AG04449 (cell line): ENCODE measurements around the gene PAK2.
"Not testable (repeated sequence)": the region's sequence is repeated elsewhere in the genome, so short reads cannot be mapped to it uniquely, and the experiment has no call there.

Experiments used
- CTCF ChIA-PET: fragments of 350-600 bp; formaldehyde crosslinking; extraction: SDS; loops from one replicate; lab custom pipeline; 2021; ENCODE audit warnings: antibody characterized with exemption; lab: Yijun Ruan, JAX
- POLR2A ChIA-PET: fragments of 400-600, 350-600 bp; formaldehyde crosslinking; extraction: SDS; loops from one replicate; lab custom pipeline; 2020; ENCODE audit warnings: antibody characterized with exemption, inconsistent platforms; lab: Yijun Ruan, JAX
- DNase-seq: peaks from one replicate; pipeline ENCODE4 v3.0.0-alpha.2; 2010; ENCODE audit warnings: low read depth, low spot score
- H3K4me3 ChIP-seq: 2 replicates; pipeline ENCODE4 v1.5.1; 2011; ENCODE audit warnings: low read depth, mild to moderate bottlenecking, control low read depth, low read length
- TF ChIP-seq, protein P1 (sequence below): IDR thresholded peaks from one replicate; pipeline ENCODE4 v1.5.1; 2011; ENCODE audit warnings: mild to moderate bottlenecking, moderate library complexity, low read length, control low read depth, inconsistent platforms; ENCODE audit not compliant: insufficient read depth; ENCODE audit errors: missing control alignments

Gene PAK2

DNA sequence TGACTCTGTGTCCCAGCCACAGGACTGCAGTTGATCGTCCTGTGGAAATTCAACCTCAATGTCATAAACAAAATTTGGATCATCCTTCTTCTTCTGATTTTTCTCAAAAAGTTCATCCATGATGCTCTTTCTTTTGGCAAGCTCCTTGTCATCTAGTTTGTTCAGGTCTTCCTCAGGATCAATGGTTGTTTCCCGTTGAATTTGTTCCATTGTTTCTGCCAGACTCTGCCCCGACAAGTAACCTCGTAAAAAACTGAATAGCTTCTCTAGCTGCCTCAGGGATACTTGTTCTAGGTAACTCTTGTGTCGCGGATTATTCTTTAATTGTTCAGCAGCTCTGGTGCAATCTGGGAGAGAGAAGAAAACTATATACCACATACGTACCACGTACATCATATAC is 32.1 kb upstream of the PAK2 start:
- ChIA-PET POLR2A (no interaction called here), CTCF (interaction anchor here (0.8 to 4.1 kb wide), 6 partner anchors 11 to 99 kb away, joined by 3 to 36 read pairs (median 4); no protein-coding TSS in a partner anchor)

DNA sequence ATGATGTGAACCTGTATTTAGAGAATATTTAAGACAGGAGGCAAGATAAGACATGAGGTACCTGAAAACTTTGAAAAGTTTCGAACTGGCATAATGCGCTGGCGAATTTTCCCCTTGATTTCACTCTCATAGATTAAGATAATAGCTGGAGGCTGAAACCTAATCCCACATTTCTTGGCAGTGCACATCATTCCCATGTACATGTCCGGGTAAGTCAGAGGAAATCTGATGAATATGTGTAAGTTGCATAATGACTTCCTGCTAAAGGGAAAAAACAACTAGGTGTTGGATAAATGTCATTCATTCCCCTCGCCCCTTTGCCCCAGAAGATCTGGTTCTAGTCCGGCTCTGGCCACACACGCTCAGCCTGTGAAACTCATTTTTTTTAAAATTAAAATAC is 31.2 kb upstream of the PAK2 start:
- DNase-seq, result no peak
- CTCF ChIA-PET, result interaction anchor here (0.8 to 4.1 kb wide), 3 partner anchors 12 to 98 kb away, joined by 3 to 36 read pairs (median 7); no protein-coding TSS in a partner anchor
- POLR2A ChIA-PET, result no interaction called here
- no peak overlapping the region for H3K4me3 ChIP-seq
- TF ChIP-seq, protein P1, sequence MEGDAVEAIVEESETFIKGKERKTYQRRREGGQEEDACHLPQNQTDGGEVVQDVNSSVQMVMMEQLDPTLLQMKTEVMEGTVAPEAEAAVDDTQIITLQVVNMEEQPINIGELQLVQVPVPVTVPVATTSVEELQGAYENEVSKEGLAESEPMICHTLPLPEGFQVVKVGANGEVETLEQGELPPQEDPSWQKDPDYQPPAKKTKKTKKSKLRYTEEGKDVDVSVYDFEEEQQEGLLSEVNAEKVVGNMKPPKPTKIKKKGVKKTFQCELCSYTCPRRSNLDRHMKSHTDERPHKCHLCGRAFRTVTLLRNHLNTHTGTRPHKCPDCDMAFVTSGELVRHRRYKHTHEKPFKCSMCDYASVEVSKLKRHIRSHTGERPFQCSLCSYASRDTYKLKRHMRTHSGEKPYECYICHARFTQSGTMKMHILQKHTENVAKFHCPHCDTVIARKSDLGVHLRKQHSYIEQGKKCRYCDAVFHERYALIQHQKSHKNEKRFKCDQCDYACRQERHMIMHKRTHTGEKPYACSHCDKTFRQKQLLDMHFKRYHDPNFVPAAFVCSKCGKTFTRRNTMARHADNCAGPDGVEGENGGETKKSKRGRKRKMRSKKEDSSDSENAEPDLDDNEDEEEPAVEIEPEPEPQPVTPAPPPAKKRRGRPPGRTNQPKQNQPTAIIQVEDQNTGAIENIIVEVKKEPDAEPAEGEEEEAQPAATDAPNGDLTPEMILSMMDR, result no peak

More for the DNA sequence above, 32.1 kb upstream of the PAK2 start:
- no peak for DNase-seq
- TF ChIP-seq, protein P1, result no peak
- no peak overlapping the region for H3K4me3 ChIP-seq

DNA sequence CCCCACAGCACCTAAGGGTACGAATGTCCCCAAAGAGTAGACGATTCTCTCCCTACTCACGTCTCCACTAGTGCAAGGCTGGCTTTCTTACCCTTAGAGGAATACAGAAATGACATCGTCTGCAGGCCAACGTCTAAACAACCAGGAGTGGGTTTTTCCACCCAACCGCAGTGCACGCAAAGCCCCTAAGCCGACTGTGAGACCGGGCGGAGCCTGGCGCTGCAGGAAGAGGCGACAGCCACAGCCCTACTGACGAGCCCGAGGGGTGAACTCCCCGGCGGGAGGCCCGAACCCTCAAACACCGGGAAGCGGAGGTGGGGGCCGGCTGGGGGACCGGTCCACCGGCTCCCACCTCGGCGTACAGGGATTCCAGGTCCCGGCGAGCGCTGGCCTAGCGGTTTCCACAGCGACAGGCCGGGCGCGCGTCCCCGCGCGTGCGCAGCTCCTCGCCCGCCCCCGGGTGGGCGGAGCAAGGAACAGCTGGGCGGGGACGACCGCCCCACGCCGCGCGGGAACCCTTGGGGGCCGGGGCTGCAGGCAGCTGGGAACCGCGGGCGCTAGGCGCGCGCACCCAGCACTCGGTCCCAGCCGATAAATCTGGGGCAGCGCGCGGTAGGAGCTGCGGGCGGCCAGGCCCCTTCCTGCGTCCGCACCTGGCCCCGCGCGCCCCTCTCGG is 27.7 kb upstream of the PAK2 start, which contains the start of the genes CEP19 and PIGX:
Gene CEP19 (minus strand): TSS at position 413 of the 676 bp plus-strand sequence. CDS start 3,593 bp downstream, outside the sequence.
Gene PIGX (plus strand): TSS at position 540 of the 676 bp plus-strand sequence.
- no peak for DNase-seq
- CTCF ChIA-PET, result interaction anchor here (0.8 to 1.7 kb wide), 3 partner anchors 11 to 26 kb away, joined by 3 to 8 read pairs (median 4); no protein-coding TSS in a partner anchor
- H3K4me3 ChIP-seq, result peak within 1 kb of the TSS; percentile 92
- TF ChIP-seq, protein P1, result no peak
- POLR2A ChIA-PET, result interaction anchor here (0.9 to 1.6 kb wide), 2 partner anchors 28 to 155 kb away, joined by 4 to 9 read pairs; partner anchors contain the start of genes PAK2 and SENP5

DNA sequence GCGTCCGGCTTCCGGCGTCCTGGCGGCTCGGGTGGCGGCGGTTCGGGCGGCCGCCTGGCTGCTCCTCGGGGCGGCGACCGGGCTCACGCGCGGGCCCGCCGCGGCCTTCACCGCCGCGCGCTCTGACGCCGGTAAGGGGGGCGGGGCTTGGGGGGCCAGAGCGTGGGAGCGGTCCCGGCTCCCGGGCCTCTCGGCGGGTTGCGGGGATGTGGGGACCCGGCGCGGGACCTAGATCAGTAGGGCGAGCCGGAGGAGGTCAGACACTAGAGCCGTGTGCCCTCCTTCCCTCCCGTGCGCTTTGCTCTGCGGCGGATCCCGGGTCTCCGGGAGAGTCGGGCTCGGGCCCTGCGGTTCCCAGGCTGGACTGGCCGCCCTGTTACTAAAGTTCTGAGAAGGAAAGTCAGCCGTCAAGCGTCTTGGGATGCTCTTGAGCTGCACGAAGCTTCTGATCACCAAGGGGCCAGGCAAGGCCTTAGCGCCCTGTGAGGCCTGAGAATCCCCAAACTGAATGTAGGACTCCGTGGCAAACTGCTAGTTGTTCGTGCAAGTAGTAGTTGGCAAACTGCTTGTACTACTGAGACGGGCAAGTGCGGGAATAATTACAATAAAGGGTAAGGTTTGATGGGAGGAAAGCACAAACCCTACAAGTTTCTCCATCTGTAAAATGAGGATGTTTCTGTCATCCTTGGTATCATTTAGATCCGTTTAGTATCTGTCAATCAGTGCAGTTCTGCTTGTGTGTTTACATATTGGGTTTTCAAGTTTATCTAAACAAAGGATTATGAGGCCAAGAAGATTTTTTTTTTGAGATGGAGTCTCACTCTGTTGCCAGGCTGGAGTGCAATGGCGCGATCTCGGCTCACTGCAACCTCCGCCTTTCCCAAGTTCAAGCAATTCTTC is 26.9 kb upstream of the PAK2 start:
- CTCF ChIA-PET, result interaction anchor here (0.8 to 1.7 kb wide), 3 partner anchors 10 to 27 kb away, joined by 3 to 8 read pairs (median 4); no protein-coding TSS in a partner anchor
- peak overlapping the region; percentile 92 for H3K4me3 ChIP-seq
- DNase-seq, result no peak
- POLR2A ChIA-PET, result interaction anchor here (0.9 to 1.6 kb wide), 2 partner anchors 27 to 155 kb away, joined by 4 to 9 read pairs; partner anchors contain the start of genes PAK2 and SENP5
- TF ChIP-seq, protein P1, result no peak

DNA sequence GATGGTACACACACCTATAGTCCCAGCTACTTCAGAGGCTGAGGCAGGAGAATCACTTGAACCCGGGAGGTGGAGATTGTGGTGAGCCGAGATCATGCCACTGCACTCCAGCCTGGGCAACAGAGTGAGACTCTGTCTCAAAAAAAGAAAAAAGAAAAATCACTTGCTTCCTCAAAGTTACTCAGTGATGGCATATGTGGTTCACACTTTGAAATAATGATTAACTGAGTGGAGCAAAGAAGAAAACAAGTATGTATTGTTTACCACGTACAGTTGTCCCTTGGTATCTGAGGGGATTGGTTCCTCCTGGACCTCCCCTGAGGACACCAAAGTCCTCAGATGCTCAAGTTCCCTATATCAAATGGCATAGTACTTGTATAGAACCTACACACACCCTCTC is 22.5 kb upstream of the PAK2 start:
- CTCF ChIA-PET, result interaction anchor here (1.0 kb wide), 1 partner anchor 169 kb away, joined by 3 read pairs; no protein-coding TSS in a partner anchor
- DNase-seq, POLR2A ChIA-PET, H3K4me3 ChIP-seq: not testable (repeated sequence)

DNA sequence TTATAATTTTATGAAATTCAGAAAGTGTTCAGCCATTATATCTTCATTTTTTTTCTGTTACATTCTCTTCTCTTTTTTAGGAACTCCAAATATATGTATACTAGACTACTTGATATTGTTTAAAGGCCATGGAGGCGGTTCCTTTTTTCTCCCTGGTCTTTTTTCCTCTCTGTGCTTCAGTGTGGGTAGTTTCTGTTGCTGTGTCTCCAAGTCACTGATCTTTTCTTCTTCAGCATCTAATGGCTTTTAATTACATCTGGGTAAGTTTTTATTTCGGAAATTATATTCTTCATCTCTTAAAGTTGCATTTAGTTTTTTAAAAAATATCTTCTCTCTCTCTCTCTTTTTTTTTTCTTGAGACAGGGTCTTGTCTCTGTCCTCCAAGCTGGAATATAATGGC is 18.6 kb upstream of the PAK2 start:
- POLR2A ChIA-PET, result no interaction called here
- no peak overlapping the region for H3K4me3 ChIP-seq
- TF ChIP-seq, protein P1, result no peak
- DNase-seq, result no peak
- CTCF ChIA-PET, result interaction anchor here (0.9 to 1.3 kb wide), 2 partner anchors 10 to 18 kb away, joined by 3 read pairs; no protein-coding TSS in a partner anchor
